Lower leg skin (tissue), 3 donors: ENCODE results near the gene KIAA0513.

Experiments
- POLR2A ChIP-seq, 2 donors: fragments of 450-650 bp; IDR thresholded peaks; one replicate each; pipeline ENCODE4 v1.6.1; 2016 to 2017; ENCODE audit warnings: antibody characterized with exemption in 2 of 2, mild to moderate bottlenecking in 1 of 2, moderate library complexity in 1 of 2
- TF ChIP-seq, protein P1 (sequence below), 3 donors: fragments of 450-650 bp; IDR thresholded peaks; one replicate each; pipeline ENCODE4 v1.5.1; 2016; ENCODE audit warnings: antibody characterized with exemption in 3 of 3, mild to moderate bottlenecking in 3 of 3, moderate library complexity in 2 of 3

DNA sequence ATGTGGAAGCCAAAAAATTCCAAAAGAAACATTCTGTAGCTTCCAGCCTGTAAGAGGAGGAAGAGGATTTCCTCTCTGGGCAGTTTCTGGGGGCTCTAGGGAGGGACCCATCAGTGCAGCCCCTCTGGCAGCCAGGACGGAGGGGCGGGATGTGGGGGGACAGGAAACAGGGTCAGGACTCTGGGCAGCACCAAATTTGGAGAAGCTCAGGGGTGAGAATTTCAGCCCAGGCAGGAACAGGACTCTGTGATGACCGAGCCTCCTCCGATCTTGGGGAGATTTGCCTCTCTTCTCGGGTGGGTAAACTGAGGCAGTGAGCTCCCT lies 103.1 kb downstream of the KIAA0513 start:
- TF ChIP-seq, protein P1, sequence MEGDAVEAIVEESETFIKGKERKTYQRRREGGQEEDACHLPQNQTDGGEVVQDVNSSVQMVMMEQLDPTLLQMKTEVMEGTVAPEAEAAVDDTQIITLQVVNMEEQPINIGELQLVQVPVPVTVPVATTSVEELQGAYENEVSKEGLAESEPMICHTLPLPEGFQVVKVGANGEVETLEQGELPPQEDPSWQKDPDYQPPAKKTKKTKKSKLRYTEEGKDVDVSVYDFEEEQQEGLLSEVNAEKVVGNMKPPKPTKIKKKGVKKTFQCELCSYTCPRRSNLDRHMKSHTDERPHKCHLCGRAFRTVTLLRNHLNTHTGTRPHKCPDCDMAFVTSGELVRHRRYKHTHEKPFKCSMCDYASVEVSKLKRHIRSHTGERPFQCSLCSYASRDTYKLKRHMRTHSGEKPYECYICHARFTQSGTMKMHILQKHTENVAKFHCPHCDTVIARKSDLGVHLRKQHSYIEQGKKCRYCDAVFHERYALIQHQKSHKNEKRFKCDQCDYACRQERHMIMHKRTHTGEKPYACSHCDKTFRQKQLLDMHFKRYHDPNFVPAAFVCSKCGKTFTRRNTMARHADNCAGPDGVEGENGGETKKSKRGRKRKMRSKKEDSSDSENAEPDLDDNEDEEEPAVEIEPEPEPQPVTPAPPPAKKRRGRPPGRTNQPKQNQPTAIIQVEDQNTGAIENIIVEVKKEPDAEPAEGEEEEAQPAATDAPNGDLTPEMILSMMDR (IDR thresholded peaks at IDR 0.05), result no peak
- TF ChIP-seq POLR2A (IDR thresholded peaks at IDR 0.05), result no peak
